ENCODE measurements around the gene SLC9A9. TPM values are rescaled to one million over a fixed set of nuclear protein-coding genes. Genes with fewer than 3 reads are reported as not detected.
"Not testable (repeated sequence)": the region's sequence is repeated elsewhere in the genome, so short reads cannot be mapped to it uniquely, and the experiment has no call there.

SLC9A9 gene
- total RNA-seq, 2 experiments from 2014 or later = 12.2 TPM

DNA sequence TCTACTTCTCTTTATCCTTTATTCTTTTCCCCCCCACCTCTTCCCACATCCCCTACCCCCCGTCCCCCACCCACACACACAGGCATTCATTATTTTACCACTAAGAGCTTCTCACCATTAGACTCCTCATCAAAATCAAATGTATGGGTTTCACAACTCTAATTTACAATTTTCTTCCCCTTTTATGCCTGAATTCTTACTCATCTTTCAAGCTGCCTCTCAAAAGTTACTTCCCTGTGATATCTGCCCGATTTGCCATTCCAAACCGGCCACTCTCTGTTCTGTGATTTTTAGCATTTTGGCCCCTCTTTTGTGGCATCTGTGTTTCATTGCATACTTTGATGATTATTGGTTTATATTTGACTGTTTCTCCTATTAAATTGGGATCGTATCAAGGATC, 42.2 kb downstream of the SLC9A9 start:
- intact Hi-C loops (cut with DNase I, micrococcal nuclease) = no loop called here
- CTCF ChIA-PET = no interaction called here

DNA sequence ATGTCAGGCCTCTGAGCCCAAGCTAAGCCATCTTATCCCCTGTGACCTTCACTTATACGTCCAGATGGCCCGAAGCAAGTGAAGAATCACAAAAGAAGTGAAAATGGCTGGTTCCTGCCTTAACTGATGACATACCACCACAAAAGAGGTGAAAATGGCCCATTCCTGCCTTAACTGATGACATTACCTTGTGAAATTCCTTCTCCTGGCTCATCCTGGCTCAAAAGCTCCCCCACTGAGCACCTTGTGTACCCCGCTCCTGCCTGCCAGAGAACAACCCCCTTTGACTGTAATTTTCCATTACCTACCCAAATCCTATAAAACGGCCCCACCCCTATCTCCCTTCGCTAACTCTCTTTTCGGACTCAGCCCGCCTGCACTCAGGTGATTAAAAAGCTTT, 42.8 kb downstream of the SLC9A9 start:
- H3K27ac Mint-ChIP-seq; H3K4me3 ChIP-seq (ENCODE audit: low read length); POLR2A ChIA-PET; H3K4me3 Mint-ChIP-seq; DNase-seq; H3K27me3 ChIP-seq (ENCODE audit: control insufficient read depth in 1 of 2, insufficient read depth in 2 of 2, low read length in 2 of 2); H3K4me1 ChIP-seq (ENCODE audit: insufficient read depth, low read length); H3K9me3 ChIP-seq (ENCODE audit: control insufficient read depth in 1 of 2, insufficient read depth in 1 of 2, low read length in 2 of 2); H3K27me3 Mint-ChIP-seq; H3K27ac ChIP-seq (ENCODE audit: low read depth in 1 of 2, low read length in 2 of 2); H3K4me1 Mint-ChIP-seq (ENCODE audit: low read depth); CTCF ChIA-PET; H3K9me3 Mint-ChIP-seq; H3K36me3 ChIP-seq (ENCODE audit: insufficient read depth, low read length); intact Hi-C loops (cut with DNase I, micrococcal nuclease); ATAC-seq (ENCODE audit: poor library complexity); H3K36me3 Mint-ChIP-seq (ENCODE audit: low read depth): not testable (repeated sequence)

More for the DNA sequence above, 42.2 kb downstream of the SLC9A9 start:
- H3K9me3 Mint-ChIP-seq = no peaks in the 10 kb centered on the region
- Histone ChIP-seq H3K4me1 (ENCODE audit: insufficient read depth, low read length) (no peaks in the 10 kb centered on the region), H3K27me3 (ENCODE audit: control insufficient read depth in 1 of 2, insufficient read depth in 2 of 2, low read length in 2 of 2) (no peaks in the 10 kb centered on the region), H3K4me3 (ENCODE audit: low read length) (no peak overlapping the region), H3K27ac (ENCODE audit: low read depth in 1 of 2, low read length in 2 of 2) (no peak overlapping the region), H3K9me3 (ENCODE audit: control insufficient read depth in 1 of 2, insufficient read depth in 1 of 2, low read length in 2 of 2) (no peaks in the 10 kb centered on the region), H3K36me3 (ENCODE audit: insufficient read depth, low read length) (no peaks in the 10 kb centered on the region)
- ATAC-seq (ENCODE audit: poor library complexity) (no peak), DNase-seq (peak in 2 of 14 experiments; percentile 22 to 24)
- H3K4me1 Mint-ChIP-seq (ENCODE audit: low read depth) = no peaks in the 10 kb centered on the region
- H3K4me3 Mint-ChIP-seq = no peak overlapping the region
- H3K27ac Mint-ChIP-seq = no peak overlapping the region
- H3K27me3 Mint-ChIP-seq = no peaks in the 10 kb centered on the region
- POLR2A ChIA-PET = no interaction called here
- TF ChIP-seq, protein P1, sequence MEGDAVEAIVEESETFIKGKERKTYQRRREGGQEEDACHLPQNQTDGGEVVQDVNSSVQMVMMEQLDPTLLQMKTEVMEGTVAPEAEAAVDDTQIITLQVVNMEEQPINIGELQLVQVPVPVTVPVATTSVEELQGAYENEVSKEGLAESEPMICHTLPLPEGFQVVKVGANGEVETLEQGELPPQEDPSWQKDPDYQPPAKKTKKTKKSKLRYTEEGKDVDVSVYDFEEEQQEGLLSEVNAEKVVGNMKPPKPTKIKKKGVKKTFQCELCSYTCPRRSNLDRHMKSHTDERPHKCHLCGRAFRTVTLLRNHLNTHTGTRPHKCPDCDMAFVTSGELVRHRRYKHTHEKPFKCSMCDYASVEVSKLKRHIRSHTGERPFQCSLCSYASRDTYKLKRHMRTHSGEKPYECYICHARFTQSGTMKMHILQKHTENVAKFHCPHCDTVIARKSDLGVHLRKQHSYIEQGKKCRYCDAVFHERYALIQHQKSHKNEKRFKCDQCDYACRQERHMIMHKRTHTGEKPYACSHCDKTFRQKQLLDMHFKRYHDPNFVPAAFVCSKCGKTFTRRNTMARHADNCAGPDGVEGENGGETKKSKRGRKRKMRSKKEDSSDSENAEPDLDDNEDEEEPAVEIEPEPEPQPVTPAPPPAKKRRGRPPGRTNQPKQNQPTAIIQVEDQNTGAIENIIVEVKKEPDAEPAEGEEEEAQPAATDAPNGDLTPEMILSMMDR (IDR thresholded peaks at IDR 0.05) = no peak
- no peaks in the 10 kb centered on the region for H3K36me3 Mint-ChIP-seq (ENCODE audit: low read depth)

DNA sequence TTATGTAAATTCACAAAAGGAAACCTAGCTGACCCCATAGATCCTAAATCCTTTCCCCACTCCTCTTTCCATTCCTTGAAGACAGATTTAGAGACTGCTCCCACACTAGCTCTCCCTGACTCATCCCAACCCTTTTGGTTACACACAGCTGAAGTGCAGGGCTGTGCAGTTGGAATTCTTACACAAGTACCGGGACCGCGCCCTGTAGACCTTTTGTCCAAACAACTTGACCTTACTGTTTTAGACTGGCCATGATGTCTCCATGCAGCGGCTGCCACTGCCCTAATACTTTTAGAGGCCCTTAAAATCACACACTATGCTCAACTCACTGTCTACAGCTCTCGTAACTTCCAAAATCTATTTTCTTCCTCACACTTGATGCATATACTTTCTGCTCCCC, 47.2 kb downstream of the SLC9A9 start:
- H3K4me1 Mint-ChIP-seq (ENCODE audit: low read depth); DNase-seq; H3K27me3 ChIP-seq (ENCODE audit: control insufficient read depth in 1 of 2, insufficient read depth in 2 of 2, low read length in 2 of 2); H3K4me1 ChIP-seq (ENCODE audit: insufficient read depth, low read length); intact Hi-C loops (cut with DNase I, micrococcal nuclease); H3K9me3 ChIP-seq (ENCODE audit: control insufficient read depth in 1 of 2, insufficient read depth in 1 of 2, low read length in 2 of 2); H3K4me3 ChIP-seq (ENCODE audit: low read length); H3K27me3 Mint-ChIP-seq; H3K27ac ChIP-seq (ENCODE audit: low read depth in 1 of 2, low read length in 2 of 2); ATAC-seq (ENCODE audit: poor library complexity); H3K36me3 ChIP-seq (ENCODE audit: insufficient read depth, low read length); POLR2A ChIA-PET; H3K36me3 Mint-ChIP-seq (ENCODE audit: low read depth); H3K9me3 Mint-ChIP-seq; H3K27ac Mint-ChIP-seq; H3K4me3 Mint-ChIP-seq; CTCF ChIA-PET: not testable (repeated sequence)

DNA sequence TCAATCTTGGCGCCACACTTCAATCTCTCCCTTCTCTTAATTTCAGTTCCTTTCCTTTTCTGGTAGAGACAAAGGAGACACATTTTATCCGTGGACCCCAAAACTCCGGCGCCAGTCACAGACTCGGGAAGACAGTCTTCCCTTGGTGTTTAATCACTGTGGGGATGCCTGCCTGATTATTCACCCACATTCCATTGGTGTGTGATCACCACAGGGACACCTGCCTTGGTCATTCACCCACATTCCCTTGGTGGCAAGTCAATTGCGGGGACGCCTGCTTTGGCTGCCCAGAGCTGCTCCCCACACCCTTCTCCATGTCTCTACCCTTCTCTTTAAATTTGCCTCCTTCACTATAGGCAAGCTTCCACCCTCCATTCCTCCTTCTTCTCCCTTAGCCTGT, 50.1 kb downstream of the SLC9A9 start:
- H3K4me1 Mint-ChIP-seq (ENCODE audit: low read depth); H3K27ac Mint-ChIP-seq; H3K27ac ChIP-seq (ENCODE audit: low read depth in 1 of 2, low read length in 2 of 2); POLR2A ChIA-PET; H3K9me3 Mint-ChIP-seq; DNase-seq; H3K4me3 ChIP-seq (ENCODE audit: low read length); CTCF ChIA-PET; H3K4me1 ChIP-seq (ENCODE audit: insufficient read depth, low read length); H3K36me3 ChIP-seq (ENCODE audit: insufficient read depth, low read length); H3K4me3 Mint-ChIP-seq; H3K9me3 ChIP-seq (ENCODE audit: control insufficient read depth in 1 of 2, insufficient read depth in 1 of 2, low read length in 2 of 2); intact Hi-C loops (cut with DNase I, micrococcal nuclease); H3K27me3 ChIP-seq (ENCODE audit: control insufficient read depth in 1 of 2, insufficient read depth in 2 of 2, low read length in 2 of 2); H3K27me3 Mint-ChIP-seq; ATAC-seq (ENCODE audit: poor library complexity): not testable (repeated sequence)
- peaks cover 22% of the 10 kb centered on the region for H3K36me3 Mint-ChIP-seq (ENCODE audit: low read depth)

DNA sequence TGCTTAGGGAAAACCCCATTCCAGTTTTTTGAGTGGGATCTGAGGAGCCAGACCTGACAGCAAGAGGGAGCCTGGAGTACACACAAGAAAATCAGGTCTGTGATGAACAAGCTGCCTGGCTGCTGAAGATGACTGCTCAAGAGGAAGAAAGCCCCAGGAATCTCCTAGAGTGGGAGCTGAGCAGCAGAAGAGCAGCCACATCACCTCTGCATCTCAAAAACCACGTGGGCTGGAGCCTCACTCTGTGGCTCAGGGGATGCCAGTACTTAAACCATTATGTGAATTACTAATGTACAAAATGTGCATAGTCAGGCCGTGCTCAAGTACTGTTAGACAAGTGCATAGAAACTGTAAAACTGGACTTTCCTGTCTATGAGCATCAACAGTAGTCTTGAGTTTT, 52.4 kb downstream of the SLC9A9 start:
- Mint-ChIP-seq H3K36me3 (ENCODE audit: low read depth) (peaks cover 40% of the 10 kb centered on the region), H3K27ac (no peak overlapping the region), H3K4me3 (no peak overlapping the region), H3K4me1 (ENCODE audit: low read depth) (no peaks in the 10 kb centered on the region), H3K9me3 (no peaks in the 10 kb centered on the region), H3K27me3 (no peaks in the 10 kb centered on the region)
- ChIA-PET CTCF (no interaction called here), POLR2A (no interaction called here)
- H3K9me3 ChIP-seq (ENCODE audit: control insufficient read depth in 1 of 2, insufficient read depth in 1 of 2, low read length in 2 of 2) = no peaks in the 10 kb centered on the region
- TF ChIP-seq, protein P1 (IDR thresholded peaks at IDR 0.05) = no peak
- no peak overlapping the region for H3K4me3 ChIP-seq (ENCODE audit: low read length)
- intact Hi-C loops (cut with DNase I, micrococcal nuclease) = no loop called here
- DNase-seq (no peak), ATAC-seq (ENCODE audit: poor library complexity) (no peak)
- H3K27me3 ChIP-seq (ENCODE audit: control insufficient read depth in 1 of 2, insufficient read depth in 2 of 2, low read length in 2 of 2) = no peaks in the 10 kb centered on the region
- peaks cover 8% of the 10 kb centered on the region for H3K36me3 ChIP-seq (ENCODE audit: insufficient read depth, low read length)
- H3K4me1 ChIP-seq (ENCODE audit: insufficient read depth, low read length) = no peaks in the 10 kb centered on the region
- H3K27ac ChIP-seq (ENCODE audit: low read depth in 1 of 2, low read length in 2 of 2) = no peak overlapping the region

Data from CD4-positive, alpha-beta T cell (primary cell).